GM12892 (cell line): ENCODE results near the gene STARD13.

Experiments
- DNase-seq: peaks from one replicate; pipeline ENCODE4 v3.0.0; 2011; ENCODE audit not compliant: insufficient read length
- FAIRE-seq: peaks from 2 replicates; lab custom pipeline; 2011; peaks lifted over from hg19 to GRCh38; lab: Jason Lieb, UNC
- POLR2A ChIP-seq: IDR thresholded peaks from 2 replicates; pipeline ENCODE4 v1.6.1; 2011; ENCODE audit warnings: low read depth, low read length, control low read depth
- POLR2AphosphoS5 ChIP-seq: IDR thresholded peaks from 2 replicates; pipeline ENCODE4 v1.6.1; 2011; ENCODE audit warnings: low read depth, low read length, control low read depth
- TAF1 ChIP-seq: IDR thresholded peaks from 2 replicates; pipeline ENCODE4 v1.6.1; 2011; ENCODE audit warnings: low read depth, mild to moderate bottlenecking, control low read depth, low read length, borderline replicate concordance

Gene STARD13

GRCh38 chr13:33259296-33259695 is 26.3 kb downstream of the STARD13 start:
- DNase-seq: no peak
- no peak for TF ChIP-seq POLR2A
- no peak for TF ChIP-seq TAF1
- no peak for TF ChIP-seq POLR2AphosphoS5
- no peak for FAIRE-seq

- FAIRE-seq (no peak), DNase-seq (no peak)
- no peak for TF ChIP-seq TAF1
- no peak for TF ChIP-seq POLR2A
- TF ChIP-seq POLR2AphosphoS5: no peak
Measured at GRCh38 chr13:33258808-33259193, 26.8 kb downstream of the STARD13 start.

DNA sequence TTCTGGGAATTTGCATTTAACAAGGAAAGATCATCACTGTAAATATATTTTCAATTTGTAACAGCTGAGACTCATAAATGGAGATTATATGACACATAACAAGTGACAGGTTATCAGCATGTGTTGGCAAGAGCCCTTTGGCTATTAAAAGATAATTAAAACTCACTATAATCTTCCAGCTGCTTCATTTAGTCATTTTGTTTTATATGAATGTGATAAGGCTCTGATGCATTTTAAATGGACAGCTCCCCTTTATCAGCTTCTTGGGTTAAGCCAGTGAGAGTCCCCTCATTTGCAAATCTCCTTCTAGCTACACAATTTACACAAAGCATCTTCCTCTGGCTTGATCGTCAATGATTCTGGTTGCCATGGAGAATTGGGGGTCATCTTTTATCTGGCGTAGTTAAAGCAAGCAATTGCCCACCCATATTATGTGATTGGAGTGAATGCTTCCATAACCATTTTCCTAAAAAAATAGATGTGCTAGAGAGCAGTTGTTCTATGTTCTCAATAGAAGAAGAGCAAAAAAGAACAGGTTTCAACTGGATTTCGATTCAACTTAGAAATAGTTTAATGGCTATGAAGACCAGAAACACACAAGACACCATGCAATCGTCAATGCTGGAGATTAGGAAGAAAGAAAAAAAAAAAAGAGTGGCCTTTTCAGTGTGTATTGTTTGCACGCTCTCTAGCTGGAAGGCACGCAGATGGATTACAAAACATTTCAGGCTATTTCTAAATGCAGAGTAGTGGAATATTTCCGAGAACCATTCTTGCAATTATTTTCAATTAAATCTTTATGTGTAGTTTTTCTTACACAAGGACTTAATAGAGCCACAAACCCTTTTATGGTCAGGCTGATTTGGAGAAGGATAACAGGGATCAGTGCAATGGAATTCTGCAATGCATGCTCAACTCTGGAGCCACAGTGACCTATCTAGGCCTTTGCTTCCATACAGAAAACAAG is 27.4 kb downstream of the STARD13 start:
- FAIRE-seq: no peak
- TF ChIP-seq POLR2AphosphoS5 (no peak), TAF1 (no peak), POLR2A (no peak)
- no peak for DNase-seq

DNA sequence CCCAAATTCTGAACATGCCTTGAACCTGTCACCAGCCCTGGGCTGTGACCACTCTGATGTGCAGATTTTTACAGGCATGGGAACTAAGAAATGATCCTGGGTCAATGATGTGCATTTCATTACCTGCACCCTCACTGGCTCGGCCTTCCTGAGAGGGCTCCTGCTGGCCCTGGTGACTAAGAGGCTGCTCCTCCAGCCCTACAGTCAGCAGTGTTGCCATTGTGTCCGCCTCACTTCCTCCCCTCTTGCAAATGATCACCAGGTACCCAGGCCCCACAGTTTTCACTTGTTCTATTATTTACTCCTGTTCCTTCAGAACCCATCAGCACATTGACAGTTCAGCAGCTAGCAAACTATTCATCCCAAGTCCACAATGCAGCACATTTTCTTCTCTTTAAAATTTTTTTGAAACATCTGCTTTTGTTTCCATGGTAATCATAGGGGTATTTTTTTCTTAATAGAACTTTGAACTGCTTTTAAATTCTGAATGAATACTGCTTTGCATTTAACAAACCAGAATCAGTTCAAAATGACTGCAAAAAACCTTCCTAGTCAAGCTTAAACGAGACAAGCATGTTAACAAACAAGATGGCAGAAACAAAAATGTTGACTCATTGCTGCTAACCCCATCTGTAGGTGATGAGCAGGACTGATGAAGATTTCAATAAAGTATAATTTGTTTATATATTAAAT is 29.3 kb downstream of the STARD13 start:
- FAIRE-seq: no peak
- DNase-seq: no peak
- TF ChIP-seq POLR2AphosphoS5 (no peak), POLR2A (no peak), TAF1 (no peak)

GRCh38 chr13:33252135-33252534 is 33.4 kb downstream of the STARD13 start:
- TF ChIP-seq TAF1 (no peak), POLR2AphosphoS5 (no peak), POLR2A (no peak)
- no peak for FAIRE-seq
- DNase-seq: no peak

DNA sequence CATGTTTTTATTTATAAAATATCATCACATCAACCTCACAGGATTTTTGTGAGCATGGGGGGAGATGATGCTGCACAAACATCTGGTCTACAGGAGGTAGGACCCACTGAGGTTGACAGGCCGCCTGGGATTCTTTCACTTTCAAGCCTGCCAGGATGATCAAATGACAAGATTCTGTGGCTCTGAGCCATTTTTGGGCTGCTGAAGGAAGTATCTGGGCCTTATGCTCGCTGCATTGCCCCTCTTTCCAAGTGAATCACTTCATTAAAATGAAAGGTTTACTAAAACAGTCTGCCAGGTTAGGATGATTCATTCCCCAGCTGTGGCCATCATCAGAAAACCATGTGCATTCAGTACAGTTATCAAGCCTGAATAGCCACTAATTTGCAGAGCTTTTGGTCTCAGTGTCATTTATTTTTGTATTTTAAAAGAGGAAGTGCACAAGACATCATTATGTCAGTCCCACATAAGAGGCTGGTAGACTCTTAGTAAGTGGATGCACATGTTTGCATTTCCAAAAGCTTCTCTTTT is 34.4 kb downstream of the STARD13 start:
- DNase-seq (peak; percentile 16), FAIRE-seq (no peak)
- TF ChIP-seq POLR2AphosphoS5 (no peak), POLR2A (no peak), TAF1 (no peak)

DNA sequence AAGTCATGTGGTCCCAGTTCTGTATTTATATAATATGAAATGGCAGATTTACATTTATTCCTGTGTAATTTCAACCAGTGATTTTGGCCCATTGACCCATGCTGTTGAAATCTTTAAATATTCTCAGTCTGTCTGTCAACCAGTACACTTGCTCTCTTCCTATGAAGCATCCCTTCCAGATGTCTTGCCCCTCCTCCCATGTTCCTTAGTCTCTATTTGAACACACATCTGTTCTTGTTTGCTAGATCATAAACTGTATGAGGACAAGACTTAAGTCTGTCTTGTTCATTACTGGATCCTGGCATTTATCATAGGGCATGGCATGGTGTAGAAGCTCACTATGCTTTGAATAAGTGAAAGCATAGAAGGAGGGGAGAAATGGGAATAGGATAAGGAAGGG is 34.9 kb downstream of the STARD13 start:
- DNase-seq (no peak), FAIRE-seq (no peak)
- no peak for TF ChIP-seq POLR2AphosphoS5
- no peak for TF ChIP-seq POLR2A
- TF ChIP-seq TAF1: no peak

DNA sequence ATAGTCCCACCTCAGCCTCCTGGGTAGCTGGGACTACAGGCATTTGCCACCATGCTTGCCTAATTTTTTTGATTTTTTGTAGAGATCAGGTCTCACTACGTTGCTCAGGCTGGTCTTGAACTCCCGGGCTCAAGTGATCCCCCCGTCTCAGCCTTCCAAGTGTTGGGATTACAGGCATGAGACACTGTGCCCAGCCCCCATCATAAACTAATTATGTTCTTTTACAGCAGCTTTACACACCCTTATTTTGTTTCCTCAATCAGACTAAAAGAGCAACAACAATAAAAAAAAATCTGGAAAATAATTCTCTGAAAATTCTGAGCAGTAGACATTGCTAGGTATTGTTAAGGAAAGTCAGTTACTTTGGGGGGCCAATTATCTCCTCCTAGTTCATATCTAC is 35.7 kb downstream of the STARD13 start:
- FAIRE-seq (no peak), DNase-seq (no peak)
- TF ChIP-seq TAF1: no peak
- TF ChIP-seq POLR2AphosphoS5: no peak
- TF ChIP-seq POLR2A: no peak

GRCh38 chr13:33249066-33249465 is 36.5 kb downstream of the STARD13 start:
- DNase-seq: no peak
- FAIRE-seq: no peak
- TF ChIP-seq TAF1 (no peak), POLR2AphosphoS5 (no peak), POLR2A (no peak)

DNA sequence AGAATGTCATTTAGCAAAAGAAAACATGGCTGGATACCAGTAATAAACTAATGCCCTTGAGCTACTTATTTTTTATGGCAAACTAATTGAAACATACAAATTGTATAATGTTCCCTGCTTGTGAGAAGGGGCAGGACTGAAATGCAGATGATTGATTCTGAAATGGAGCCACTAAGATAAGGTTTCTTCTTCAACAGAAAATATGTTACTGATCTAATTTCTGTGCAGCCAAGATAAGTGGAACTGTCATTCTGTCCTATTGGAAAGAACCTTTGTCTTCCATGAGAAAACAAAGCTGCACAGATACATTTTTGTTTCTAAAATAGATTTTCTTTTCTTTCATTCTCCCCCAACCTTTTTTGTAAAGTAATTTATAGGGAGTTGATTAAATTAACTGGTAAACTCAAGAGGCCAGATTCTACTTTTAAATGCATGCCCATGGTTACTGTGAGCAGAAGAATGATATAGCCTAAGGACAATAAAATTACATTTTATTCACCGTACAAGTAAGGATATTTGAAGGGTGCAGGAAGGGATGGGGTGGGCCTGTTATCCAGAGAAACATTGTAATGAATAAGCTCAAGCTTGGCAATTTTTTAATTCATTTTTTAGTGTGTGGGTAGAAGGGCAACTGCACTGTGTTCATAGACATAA is 39.9 kb downstream of the STARD13 start:
- no peak for TF ChIP-seq POLR2AphosphoS5
- no peak for TF ChIP-seq TAF1
- TF ChIP-seq POLR2A: no peak
- no peak for FAIRE-seq
- no peak for DNase-seq

GRCh38 chr13:33244907-33245287 is 40.7 kb downstream of the STARD13 start:
- TF ChIP-seq POLR2AphosphoS5: no peak
- TF ChIP-seq TAF1: no peak
- no peak for TF ChIP-seq POLR2A
- no peak for DNase-seq
- FAIRE-seq: no peak
